COR-L47 (cell line): ENCODE data around the gene SAPCD2.
A peak's percentile ranks its signal among the peaks of the same experiment; 100 is the strongest.
"Not testable (repeated sequence)": the region's sequence is repeated elsewhere in the genome, so short reads cannot be mapped to it uniquely, and the experiment has no call there.

Experiments
- DNase-seq: peaks from one replicate; lab custom pipeline; 2025; lab: John Stamatoyannopoulos, UW

SAPCD2 gene

GRCh38 chr9:137064027-137064879 lies 6.1 kb downstream of the SAPCD2 start:
- no peak for DNase-seq

DNA sequence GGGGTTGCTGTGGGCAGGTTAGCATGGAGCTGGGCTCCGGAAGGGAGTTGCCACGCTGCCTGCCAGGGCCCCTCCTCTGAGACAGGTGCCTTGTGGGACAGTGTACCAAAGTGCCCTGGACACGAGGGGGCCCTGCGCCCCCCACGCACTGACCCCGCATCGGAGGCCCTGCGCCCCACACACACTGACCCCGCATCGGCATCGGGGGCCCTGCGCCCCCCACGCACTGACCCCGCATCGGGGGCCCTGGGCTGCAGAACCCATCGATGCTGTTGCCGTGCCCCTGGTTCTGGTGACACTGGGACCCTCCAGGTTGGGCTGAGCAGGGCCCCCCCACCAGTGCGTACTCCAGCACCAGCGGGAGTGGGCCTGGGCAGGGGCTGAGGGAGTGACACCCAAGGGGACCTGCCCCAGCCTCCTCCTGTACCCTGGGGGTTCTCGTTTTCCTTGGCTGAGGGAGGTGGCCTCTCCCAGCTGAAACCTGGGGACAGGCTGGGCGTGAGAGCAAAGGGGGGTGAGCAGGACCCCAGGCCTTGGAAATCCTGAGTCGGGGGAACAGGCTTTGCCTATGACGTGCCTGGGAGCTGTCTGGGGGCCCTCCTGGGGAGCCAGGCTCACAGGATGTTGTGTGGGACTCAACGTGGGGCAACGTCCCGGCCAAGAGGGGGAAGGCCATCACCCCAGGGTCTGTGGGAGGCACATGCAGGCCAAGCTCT lies 6.9 kb downstream of the SAPCD2 start:
- no peak for DNase-seq

GRCh38 chr9:137062798-137063197 lies 7.6 kb downstream of the SAPCD2 start:
- DNase-seq, result not testable (repeated sequence)

DNA sequence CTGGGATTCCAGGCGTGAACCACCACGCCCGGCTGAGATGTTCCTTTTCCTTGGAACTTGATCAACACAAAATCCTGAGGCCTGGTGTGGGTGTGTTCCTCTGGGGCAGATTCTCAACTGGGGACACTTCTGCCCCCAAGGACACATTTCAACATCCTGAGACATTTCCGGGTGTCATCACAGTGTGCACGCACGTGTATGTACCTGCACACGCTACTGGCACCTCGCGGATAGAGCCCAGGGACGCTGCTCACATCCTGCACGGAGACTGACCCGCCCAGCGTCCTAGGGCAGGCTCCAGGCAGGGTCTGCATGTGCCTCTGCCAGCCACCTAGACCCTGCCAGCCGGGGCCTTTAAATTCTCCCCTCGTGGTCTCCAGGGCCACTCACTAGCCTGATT lies 8.0 kb downstream of the SAPCD2 start:
- DNase-seq, result no peak

GRCh38 chr9:137058521-137059234 lies 11.7 kb downstream of the SAPCD2 start:
- DNase-seq, result peak; percentile 62

DNA sequence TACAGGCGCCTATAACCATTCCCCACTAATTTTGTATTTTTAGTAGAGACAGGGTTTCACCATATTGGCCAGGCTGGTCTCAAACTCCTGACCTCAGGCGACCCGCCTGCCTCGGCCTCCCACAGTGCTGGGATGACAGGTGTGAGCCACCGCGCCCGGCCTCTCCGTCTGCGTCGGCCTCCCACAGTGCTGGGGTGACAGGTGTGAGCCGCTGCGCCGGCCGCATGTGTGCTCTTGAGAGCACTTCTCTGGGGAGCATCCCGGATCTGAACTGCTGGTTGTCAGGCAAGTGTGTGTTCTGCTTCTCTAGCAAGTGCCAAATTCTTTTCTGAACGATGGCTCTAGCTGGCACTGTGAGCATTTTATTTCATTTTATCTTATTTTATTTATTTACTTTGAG lies 12.8 kb downstream of the SAPCD2 start:
- peak; percentile 63 for DNase-seq

DNA sequence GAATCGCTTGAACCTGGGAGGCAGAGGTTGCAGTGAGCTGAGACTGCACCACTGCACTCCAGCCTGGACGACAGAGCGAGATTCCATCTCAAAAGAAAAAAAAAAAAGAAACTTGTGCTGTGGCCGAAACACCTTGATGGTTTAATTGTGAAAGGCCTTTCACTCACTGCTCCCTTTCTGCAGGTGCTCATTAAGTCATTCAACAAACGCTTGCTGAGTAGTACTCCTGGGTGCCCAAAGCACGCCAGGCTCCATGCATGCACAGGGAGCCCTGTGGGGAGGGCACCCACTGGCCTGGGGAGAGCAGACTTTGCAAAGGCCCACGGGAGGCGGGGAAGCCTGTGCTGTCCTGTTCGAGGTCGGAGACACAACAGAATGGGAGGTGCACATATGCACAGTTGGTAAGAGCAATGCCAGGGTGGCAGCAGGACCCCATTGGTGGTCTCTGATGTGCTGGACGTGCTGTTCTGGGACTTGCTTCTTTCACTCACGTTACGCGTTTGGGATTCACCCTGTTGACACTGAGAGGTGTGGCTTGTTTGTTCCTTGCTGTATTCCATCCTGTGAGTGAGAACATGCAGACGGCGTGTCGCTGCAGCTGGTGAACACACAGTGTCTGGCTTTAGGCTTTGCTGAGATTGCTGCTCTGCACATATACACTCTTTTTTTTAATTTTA lies 13.5 kb downstream of the SAPCD2 start:
- no peak for DNase-seq

DNA sequence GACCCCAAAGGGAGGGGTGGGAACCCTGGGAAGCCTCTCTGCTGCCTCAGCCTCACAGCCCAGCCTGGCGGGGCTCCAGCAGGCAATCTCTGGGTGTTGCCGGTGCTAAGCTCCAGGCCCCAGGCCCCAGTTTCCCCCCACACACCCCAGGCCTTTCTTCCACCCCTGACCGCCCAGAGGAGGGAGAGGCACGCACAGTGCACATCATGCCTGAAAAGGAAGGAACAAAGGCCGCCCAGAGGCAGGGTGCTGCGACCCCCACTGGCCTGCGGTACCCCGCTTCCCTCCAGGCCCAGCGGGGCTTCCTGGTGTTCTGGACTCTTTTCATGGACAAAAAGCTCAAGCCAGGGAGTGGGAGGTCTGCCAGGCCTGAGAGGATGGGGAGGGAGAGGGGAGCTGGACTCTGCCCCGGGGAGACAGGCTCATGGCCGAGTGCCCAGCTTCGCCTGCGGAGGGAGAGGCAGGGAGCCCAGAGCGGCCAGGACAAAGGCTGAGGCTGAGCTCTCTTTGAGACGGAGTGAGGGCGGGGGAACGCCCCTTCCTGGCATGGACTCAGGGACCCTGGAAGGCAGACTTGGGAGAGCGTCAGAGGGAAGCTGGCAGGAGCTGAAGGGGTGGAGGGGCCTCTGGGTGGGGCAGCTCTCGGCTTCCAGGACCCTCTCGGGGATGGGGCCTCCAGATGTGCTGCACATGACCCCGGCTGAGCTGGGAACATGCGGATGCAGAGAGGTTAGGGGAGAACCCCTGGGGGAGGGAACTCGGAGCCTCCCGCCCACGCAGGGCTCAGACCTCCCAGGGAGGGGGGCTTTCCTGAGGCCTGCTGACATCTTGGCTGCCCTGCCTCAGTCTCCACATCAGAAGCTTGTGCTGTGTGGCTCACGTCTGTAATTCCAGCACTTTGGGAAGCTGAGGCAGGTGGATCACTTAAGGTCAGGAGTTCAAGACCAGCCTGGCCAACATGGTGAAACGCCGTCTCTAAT lies 14.7 kb downstream of the SAPCD2 start:
- DNase-seq, result peak; percentile 90

DNA sequence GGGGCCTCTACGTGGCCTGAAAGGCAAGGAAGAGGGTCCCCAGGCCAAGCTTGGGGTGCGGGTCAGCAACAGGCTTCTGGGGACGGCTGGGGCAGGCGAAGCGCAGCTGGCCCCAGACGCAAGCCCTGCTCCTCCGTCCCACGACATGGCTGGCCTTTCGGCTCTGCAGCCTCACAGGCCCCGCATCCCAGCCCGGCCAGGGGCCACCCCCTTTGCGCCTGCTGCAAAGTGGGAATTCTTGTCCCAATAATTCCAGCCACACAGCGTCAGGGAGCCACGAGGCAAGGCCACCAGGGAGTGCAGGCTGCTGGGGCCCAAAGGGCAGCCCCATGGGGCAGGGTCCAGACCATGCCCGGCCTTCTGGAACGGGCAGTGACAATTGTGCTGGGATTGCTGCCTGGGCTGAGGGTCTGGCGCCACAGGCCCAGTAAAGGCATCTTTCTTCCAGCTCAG lies 15.4 kb downstream of the SAPCD2 start:
- no peak for DNase-seq

- DNase-seq, result peak; percentile 47
These were observed 16.1 kb downstream of the SAPCD2 start, which contains the start of gene ENTPD2 for GRCh38 chr9:137053944-137054931. Gene ENTPD2, minus strand, starts transcription at chr9:137054061. Its CDS starts 64 bp downstream, at chr9:137053997.

- no peak for DNase-seq
These were observed 17.1 kb downstream of the SAPCD2 start for GRCh38 chr9:137052998-137053943.

DNA sequence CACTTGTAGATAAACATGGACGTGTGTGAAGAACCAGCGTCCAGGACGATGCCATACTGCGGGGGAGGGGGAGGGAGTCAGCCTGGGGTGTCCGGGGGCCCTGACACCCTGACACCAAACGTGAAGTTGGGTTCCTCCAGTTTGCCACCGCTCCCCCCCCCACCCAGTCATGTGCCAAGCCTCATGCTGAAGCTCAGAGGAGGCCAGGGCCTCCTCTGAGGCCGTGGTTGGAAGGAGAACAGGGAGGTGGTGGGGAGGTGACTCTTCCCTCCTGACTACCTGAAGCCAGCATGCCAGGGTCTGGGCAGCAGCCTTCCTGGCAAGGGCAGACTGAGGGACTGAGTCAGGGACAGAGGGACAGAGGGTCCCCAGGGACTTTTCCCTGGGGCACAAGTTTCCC lies 18.1 kb downstream of the SAPCD2 start:
- DNase-seq, result no peak

- DNase-seq, result no peak
These were observed 19.1 kb downstream of the SAPCD2 start for GRCh38 chr9:137051145-137051724.

GRCh38 chr9:137050570-137050969 lies 19.8 kb downstream of the SAPCD2 start:
- no peak for DNase-seq

DNA sequence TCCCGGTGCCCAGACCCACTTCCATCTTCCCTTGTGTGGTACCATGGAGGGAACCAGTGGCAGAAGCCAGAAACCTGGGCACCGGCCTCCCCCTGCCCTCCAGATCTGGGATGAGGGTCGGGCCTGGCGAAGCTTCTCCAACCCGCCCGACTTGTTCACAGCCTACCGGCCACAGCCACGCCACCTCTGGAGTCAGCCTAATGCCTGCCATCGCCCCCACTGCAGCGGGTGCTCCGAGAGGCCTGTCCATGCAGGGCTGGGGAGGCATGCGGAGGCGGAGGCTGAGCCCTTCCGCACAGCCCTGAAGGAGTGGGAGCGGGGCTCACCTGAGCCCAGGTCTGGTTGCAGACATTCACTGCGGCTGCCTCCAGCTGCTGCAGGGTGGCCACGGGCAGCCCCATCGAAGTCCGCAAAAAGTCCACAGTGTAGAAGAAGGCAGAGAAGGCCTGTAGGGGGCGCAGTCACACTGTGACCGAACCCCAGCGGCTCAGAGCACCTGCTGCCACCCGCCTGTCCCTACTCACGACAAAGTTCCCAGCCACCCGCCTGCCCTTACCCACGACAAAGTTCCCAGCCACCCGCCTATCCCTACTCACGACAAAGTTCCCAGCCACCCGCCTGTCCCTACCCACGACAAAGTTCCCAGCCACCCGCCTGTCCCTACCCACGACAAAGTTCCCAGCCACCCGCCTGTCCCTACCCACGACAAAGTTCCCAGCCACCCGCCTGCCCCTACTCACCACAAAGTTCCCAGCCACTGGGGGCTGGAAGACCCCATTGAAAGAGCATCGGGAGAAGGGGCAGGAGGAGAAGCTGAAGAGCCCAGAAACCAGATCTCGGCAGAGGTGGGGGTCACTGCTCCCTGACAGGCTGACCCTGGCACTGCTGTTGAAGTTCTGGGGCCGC lies 20.6 kb downstream of the SAPCD2 start:
- peak; percentile 62 for DNase-seq

GRCh38 chr9:137048655-137049543 lies 21.5 kb downstream of the SAPCD2 start:
- DNase-seq, result no peak
